DOHH2 (cell line): Measurements from ENCODE around the gene TJAP1.

ENCODE experiments used
- H3F3A ChIP-seq: fragments of 200-600 bp; sonication (generic), shearing (Covaris generic); 2 replicates; pipeline ENCODE4 v1.6.0; 2016; ENCODE audit warnings: antibody characterized with exemption, mild to moderate bottlenecking; ENCODE audit not compliant: control insufficient read depth, insufficient read depth
- H3K27ac ChIP-seq: fragments of 200-600 bp; sonication (generic); 2 replicates; pipeline ENCODE4 v1.5.1; 2014; ENCODE audit warnings: low read depth, mild to moderate bottlenecking, low read length, moderate library complexity
- H3K27me3 ChIP-seq: fragments of 200-600 bp; sonication (generic); 2 replicates; pipeline ENCODE4 v1.6.1; 2014; ENCODE audit warnings: mild to moderate bottlenecking, low read length, mixed read lengths; ENCODE audit not compliant: control insufficient read depth
- H3K36me3 ChIP-seq: fragments of 200-600 bp; sonication (generic); 2 replicates; pipeline ENCODE4 v1.6.1; 2014; ENCODE audit warnings: mild to moderate bottlenecking, low read length, moderate library complexity, mixed read lengths; ENCODE audit not compliant: control insufficient read depth
- H3K4me1 ChIP-seq: fragments of 200-600 bp; sonication (generic); 2 replicates; pipeline ENCODE4 v1.6.1; 2014; ENCODE audit warnings: mild to moderate bottlenecking, low read length, mixed read lengths; ENCODE audit not compliant: control insufficient read depth
- H3K4me2 ChIP-seq: fragments of 200-600 bp; sonication (generic); 2 replicates; pipeline ENCODE4 v1.6.0; 2014; ENCODE audit warnings: mild to moderate bottlenecking, low read length, moderate library complexity
- H3K4me3 ChIP-seq: fragments of 200-600 bp; sonication (generic); 2 replicates; pipeline ENCODE4 v1.5.1; 2014; ENCODE audit warnings: mild to moderate bottlenecking, low read length, mixed read lengths
- H3K79me2 ChIP-seq: fragments of 200-600 bp; sonication (generic); 2 replicates; pipeline ENCODE4 v1.6.1; 2014; ENCODE audit warnings: mild to moderate bottlenecking, low read length, mixed read lengths; ENCODE audit not compliant: control insufficient read depth
- H3K9me2 ChIP-seq: fragments of 200-600 bp; sonication (generic); replicated peaks from 2 replicates; pipeline ENCODE4 v1.6.1; 2014; ENCODE audit warnings: mild to moderate bottlenecking, low read length, mixed read lengths; ENCODE audit not compliant: control insufficient read depth
- H3K9me3 ChIP-seq: fragments of 200-600 bp; sonication (generic); 2 replicates; pipeline ENCODE4 v1.6.1; 2014; ENCODE audit warnings: antibody characterized with exemption, low read length, mixed read lengths; ENCODE audit not compliant: control insufficient read depth, insufficient read depth
- H4K20me1 ChIP-seq: fragments of 200-600 bp; sonication (generic); 2 replicates; pipeline ENCODE4 v1.6.0; 2014; ENCODE audit warnings: low read depth, mild to moderate bottlenecking, antibody characterized with exemption, low read length, moderate library complexity; ENCODE audit not compliant: control insufficient read depth, insufficient read depth
- CTCF ChIP-seq: fragments of 200-600 bp; sonication (generic); IDR thresholded peaks from one replicate; pipeline ENCODE4 v1.5.1; 2014; ENCODE audit warnings: antibody characterized with exemption, mild to moderate bottlenecking, low read depth, low read length; ENCODE audit not compliant: poor library complexity, severe bottlenecking
- EZH2phosphoT487 ChIP-seq: fragments of 200-600 bp; sonication (generic); IDR thresholded peaks from 2 replicates; pipeline ENCODE4 v1.6.1; 2017; ENCODE audit warnings: borderline replicate concordance, mild to moderate bottlenecking, antibody characterized with exemption, low read length, moderate library complexity, mixed read lengths

The TJAP1 gene

GRCh38 chr6:43506171-43506570 is 28.8 kb downstream of the TJAP1 start:
- Histone ChIP-seq H3K4me2 (0 out of 2 replicates have a peak overlapping the region, but pooled peaks have one; percentile 25), H3K4me3 (no peak overlapping the region), H3K4me1 (peaks cover 33% of the 10 kb centered on the region), H3K9me2 (no peaks in the 10 kb centered on the region), H3K36me3 (peaks cover 43% of the 10 kb centered on the region), H3K27ac (0 out of 2 replicates have a peak overlapping the region, but pooled peaks have one; percentile 6), H3K9me3 (no peaks in the 10 kb centered on the region), H3K79me2 (no peaks in the 10 kb centered on the region), H3K27me3 (peaks cover 14% of the 10 kb centered on the region), H3F3A (peaks cover 7% of the 10 kb centered on the region; the same call in 1 of the 2 replicates), H4K20me1 (no peaks in the 10 kb centered on the region)
- no peak for TF ChIP-seq CTCF
- TF ChIP-seq EZH2phosphoT487 = no peak

- H3K27me3 ChIP-seq = peaks cover 14% of the 10 kb centered on the region
- H3K4me1 ChIP-seq = peaks cover 33% of the 10 kb centered on the region
- 0 out of 2 replicates have a peak overlapping the region, but pooled peaks have one; percentile 25 for H3K4me2 ChIP-seq
- H3K36me3 ChIP-seq = peaks cover 45% of the 10 kb centered on the region
- no peaks in the 10 kb centered on the region for H3K9me3 ChIP-seq
- H3K27ac ChIP-seq = 0 out of 2 replicates have a peak overlapping the region, but pooled peaks have one; percentile 6
- TF ChIP-seq EZH2phosphoT487 (no peak), CTCF (peak; percentile 96)
- H3F3A ChIP-seq = peaks cover 12% of the 10 kb centered on the region; the same call in 1 of the 2 replicates
- no peak overlapping the region for H3K4me3 ChIP-seq
- no peaks in the 10 kb centered on the region for H3K9me2 ChIP-seq
- H3K79me2 ChIP-seq = no peaks in the 10 kb centered on the region
- no peaks in the 10 kb centered on the region for H4K20me1 ChIP-seq
Measured at GRCh38 chr6:43506667-43507471, 29.5 kb downstream of the TJAP1 start.

- Histone ChIP-seq H3K9me2 (no peaks in the 10 kb centered on the region), H3F3A (peaks cover 12% of the 10 kb centered on the region; the same call in 1 of the 2 replicates), H3K79me2 (no peaks in the 10 kb centered on the region), H3K27ac (no peak overlapping the region), H4K20me1 (no peaks in the 10 kb centered on the region), H3K36me3 (peaks cover 52% of the 10 kb centered on the region), H3K4me3 (no peak overlapping the region), H3K4me1 (peaks cover 33% of the 10 kb centered on the region), H3K9me3 (no peaks in the 10 kb centered on the region), H3K27me3 (peaks cover 14% of the 10 kb centered on the region), H3K4me2 (peak overlapping the region; percentile 86; the same call in 1 of the 2 replicates)
- TF ChIP-seq CTCF (no peak), EZH2phosphoT487 (no peak)
Measured at GRCh38 chr6:43508481-43509141, 31.2 kb downstream of the TJAP1 start.
